Stimulated activated CD8-positive, alpha-beta memory T cell treated with anti-CD3 and anti-CD28 coated beads, Interleukin-15, amount 100 ng/mL, for 4 hours (primary cell): Measurements from ENCODE around the gene IPO9.
"Not testable (repeated sequence)": the region's sequence is repeated elsewhere in the genome, so short reads cannot be mapped to it uniquely, and the experiment has no call there.

Source experiments
- DNase-seq, 2 donors: peaks; one replicate each; pipeline ENCODE4 v3.0.0-alpha.2; 2020; ENCODE audit warnings: low read depth in 2 of 2

IPO9 gene

DNA sequence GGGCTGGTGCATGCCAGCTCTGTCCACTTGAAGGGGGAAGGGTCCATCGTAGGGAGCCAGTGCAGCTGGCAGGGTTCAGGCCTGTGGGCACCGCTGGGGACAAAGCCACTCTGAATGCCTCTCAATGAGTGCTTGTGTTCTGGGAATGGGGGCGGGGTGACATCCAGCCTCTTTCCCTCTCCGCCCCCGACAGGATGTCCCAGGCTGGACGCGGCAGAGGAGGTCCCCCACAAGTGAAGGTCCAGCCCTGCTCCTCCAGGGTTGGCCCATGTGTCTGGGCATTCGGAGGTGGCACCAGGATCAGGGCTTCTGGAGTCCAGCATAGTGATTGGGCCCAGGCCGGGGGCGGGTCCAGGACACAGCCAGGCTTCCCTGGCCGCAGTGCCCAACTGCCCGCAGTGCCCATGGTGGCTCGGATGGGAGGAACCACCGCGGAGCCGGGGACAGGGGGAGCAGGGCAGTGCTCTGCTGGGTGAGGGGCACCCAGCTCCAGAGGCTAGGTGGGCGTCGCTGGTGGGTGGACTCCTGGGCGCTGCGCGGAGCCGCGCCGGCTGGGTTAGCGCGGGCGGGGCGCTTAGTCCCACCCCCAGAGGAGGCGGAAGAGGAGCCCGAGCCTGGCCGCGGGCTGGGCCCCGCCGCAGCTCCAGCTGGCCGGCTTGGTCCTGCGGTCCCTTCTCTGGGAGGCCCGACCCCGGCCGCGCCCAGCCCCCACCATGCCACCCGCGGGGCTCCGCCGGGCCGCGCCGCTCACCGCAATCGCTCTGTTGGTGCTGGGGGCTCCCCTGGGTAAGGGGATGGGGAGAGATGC, 59.5 kb downstream of the IPO9 start, which contains the start of gene SHISA4:
SHISA4 (plus strand) TSS at position 617 of the 808 bp plus-strand sequence; CDS start at position 714, 97 bp downstream.
- no peak for DNase-seq

GRCh38 chr1:201889090-201889968, 60.4 kb downstream of the IPO9 start:
- DNase-seq: no peak

DNA sequence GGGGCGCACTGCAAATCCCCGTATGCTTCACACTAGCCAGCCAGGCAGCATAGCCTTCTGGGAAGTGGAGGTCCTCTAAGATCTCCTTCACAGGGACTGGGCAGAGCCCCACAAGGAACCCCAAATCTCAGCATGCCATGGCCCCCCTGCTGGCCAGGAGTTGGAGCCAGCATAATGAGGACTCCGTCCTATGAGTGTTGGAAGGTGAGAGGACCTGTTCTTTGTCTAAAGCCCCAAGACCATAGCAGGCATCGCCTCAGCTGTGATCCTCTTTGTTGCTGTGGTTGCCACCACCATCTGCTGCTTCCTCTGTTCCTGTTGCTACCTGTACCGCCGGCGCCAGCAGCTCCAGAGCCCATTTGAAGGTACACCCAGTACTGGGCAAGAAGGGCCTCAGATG, 61.3 kb downstream of the IPO9 start:
- no peak for DNase-seq

- DNase-seq: no peak
Observed at GRCh38 chr1:201890806-201891450, 62.0 kb downstream of the IPO9 start.

- DNase-seq: no peak
Observed at GRCh38 chr1:201891451-201892045, 62.6 kb downstream of the IPO9 start.

DNA sequence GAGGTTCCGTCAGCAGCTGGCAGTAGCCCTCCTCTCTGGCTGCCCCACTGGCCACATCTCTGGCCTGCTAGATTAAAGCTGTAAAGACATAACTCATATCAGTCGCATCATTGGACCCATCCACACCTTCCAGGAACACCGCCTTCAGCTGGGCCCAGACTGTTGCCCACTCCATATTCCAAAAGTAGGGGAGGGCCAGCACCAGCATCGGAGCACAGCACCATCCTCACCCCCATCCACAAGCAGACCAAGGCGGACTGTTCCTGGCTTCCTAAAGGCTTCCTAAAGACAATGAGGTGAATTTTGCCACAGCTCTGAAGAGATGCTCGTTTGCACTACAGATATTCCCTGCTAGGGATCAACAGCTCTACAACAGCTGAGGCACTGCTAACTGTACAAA, 63.3 kb downstream of the IPO9 start:
- no peak for DNase-seq

- no peak for DNase-seq
Observed at GRCh38 chr1:201893431-201893830, 64.5 kb downstream of the IPO9 start.

- no peak for DNase-seq
Observed at GRCh38 chr1:201894343-201895119, 65.6 kb downstream of the IPO9 start.

DNA sequence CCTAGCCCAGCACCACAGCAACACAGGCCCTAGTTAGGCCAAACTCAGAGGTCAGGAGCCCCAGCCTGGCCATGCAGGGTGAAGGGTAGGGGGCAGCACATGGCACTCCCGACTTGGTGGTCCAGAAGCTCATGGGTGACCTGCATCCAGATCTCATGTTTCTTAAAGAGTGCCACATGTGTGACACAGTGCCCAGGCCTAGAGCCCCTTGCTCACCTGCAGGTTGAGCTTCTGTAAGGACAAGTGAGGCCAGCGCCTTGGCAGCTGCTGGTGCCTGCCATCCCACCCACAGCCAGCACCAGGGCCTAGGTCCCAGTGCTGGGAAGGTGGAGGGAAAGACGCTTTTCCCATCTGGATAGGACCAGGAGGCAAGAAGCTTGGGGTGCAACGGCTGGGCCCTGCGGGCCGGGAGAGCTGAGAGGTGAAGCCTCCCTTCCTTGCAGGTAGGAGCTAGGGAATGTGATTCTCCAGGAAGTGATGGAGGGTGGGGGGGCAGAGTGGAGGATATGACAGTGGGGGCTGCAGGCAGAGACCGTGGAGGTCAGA, 66.2 kb downstream of the IPO9 start:
- no peak for DNase-seq

- DNase-seq: peak; percentile 48 to 62
Observed at GRCh38 chr1:201895913-201896807, 67.2 kb downstream of the IPO9 start.

GRCh38 chr1:201896951-201897391, 68.0 kb downstream of the IPO9 start:
- DNase-seq: no peak

GRCh38 chr1:201898240-201898894, 69.4 kb downstream of the IPO9 start:
- DNase-seq: no peak

DNA sequence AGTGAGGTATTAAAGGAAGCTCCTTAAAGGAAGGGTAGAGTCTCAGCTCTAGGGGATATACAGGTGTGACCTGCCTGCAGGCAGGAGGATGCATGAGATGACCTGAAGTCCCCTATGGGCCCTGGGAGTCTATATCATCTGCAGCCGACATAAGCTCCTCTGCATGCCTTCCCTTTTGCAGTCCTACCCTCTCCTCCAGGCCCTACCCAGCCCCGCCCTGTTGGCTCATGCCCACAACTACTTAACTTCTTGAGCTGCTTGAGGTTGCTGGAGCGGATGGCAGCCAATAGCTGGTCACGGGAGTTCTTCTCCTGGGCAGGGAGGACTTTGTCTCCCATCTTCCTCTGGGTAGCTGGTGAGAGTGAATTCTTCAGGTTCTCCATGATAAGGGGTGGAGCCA, 70.0 kb downstream of the IPO9 start:
- no peak for DNase-seq

DNA sequence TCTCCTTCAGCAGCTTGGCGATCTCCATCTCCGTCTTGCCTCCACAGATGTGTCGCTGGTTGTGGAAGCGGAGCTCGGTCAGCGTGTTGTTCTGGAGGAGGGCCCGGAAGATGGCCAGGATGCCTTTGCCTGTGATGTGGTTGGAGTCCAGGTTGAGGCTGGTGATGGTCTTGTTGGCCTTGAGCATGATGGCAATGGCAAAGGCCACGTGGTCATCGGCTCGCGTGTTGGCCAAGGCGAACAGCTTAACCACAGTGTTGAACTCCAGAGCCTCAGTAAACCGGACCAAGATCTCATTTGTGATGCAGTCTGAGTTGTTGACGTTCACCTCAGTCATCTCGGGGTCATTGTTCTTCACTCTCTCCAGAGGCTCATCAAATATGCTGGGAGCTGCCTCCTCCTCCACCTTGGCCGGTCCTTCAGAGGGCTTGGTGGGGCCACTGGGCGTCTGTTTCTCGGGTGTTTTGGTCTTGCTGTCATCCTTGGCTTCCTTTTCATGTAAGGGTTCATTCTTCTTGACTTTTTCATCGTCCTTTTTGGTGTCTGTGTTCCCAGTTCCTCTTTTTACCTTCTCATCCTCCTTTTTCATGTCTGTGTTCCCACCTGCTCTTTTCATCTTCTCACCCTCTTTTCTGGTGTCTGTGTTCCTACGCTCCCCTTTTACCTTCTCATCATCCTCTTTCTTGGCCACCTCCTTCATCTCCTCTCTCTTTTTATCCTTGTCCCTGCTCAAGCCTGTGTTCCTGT, 70.9 kb downstream of the IPO9 start:
- no peak for DNase-seq

- no peak for DNase-seq
Observed at GRCh38 chr1:201900476-201900875, 71.5 kb downstream of the IPO9 start.

DNA sequence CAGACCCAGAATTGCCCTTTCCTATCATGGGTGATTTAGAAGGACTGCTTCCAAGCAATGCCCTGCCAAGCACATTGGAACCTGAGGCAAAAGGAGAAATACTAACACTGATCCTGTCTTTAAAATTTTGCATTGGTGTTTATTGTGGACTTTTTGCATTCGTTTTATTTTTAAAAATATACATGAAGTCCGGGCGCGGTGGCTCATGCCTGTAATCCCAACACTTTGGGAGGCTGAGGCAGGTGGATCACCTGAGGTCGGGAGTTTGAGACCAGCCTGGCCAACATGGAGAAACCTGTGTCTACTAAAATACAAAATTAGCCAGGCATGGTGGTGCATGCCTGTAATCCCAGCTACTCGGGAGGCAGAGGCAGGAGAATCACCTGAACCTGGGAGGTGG, 72.1 kb downstream of the IPO9 start:
- not testable (repeated sequence) for DNase-seq

DNA sequence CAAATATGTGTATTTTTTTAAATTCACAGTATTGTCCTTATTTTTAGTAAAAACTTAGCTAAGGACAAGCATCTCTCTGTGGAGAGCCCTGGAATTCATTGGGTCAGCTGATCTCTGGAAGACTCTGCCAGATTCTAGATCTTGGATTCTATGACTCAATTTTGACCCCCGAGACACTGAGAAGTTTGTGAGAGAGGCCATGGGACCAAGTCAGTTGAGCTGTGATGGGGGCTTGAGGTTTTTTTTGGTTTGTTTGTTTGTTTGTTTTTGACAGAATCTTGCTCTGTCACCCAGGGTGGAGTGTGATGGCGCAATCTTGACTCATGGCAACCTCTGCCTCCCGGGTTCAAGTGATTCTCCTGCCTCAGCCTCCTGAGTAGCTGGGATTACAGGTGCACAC, 73.2 kb downstream of the IPO9 start:
- DNase-seq: no peak

GRCh38 chr1:201903135-201903534, 74.2 kb downstream of the IPO9 start:
- no peak for DNase-seq
